ENCODE measurements around the gene ARHGAP6.

- TF ChIP-seq CTCF (IDR thresholded peaks at IDR 0.05) (no peak), EP300 (IDR thresholded peaks at IDR 0.05) (no peak), POLR2A (IDR thresholded peaks at IDR 0.05) (no peak)
Observed at GRCh38 chrX:11397680-11398079, 268.0 kb downstream of the ARHGAP6 start.
